ENCODE data around the gene MCL1.

DNA sequence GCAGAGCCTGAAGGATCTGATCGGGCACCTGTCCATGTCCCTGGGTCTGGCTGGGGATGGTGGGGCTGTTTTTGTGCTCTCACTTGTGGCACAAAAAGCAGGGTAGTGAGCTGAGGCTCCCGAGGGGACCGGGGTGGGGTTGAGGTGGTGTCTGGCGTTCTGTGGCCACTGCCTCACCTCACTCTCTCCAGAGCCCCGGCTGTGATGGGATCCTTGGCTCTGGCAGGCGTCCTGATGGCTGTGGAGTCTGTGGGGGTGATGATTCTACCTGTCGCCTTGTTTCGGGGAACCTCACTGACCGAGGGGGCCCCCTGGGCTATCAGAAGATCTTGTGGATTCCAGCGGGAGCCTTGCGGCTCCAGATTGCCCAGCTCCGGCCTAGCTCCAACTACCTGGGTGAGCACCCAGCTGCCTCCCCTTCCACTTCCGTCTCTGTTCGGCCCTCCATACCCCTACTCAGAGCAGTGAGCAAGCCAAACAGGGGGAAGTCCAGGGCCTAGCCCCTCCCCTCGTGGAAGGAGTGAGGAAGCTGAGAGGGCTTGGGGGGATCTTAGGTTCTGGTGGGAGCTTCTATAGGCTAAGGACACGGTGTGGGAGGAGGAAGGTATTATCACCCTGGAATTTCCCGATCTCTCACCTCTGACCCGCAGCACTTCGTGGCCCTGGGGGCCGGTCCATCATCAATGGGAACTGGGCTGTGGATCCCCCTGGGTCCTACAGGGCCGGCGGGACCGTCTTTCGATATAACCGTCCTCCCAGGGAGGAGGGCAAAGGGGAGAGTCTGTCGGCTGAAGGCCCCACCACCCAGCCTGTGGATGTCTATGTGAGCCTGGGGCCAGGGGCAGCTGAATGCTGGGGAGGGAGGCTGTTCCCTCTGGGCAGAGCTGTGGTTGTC is 23.2 kb downstream of the MCL1 start:
- no peak for TF ChIP-seq EZH2phosphoT487 (conservative IDR thresholded peaks at IDR 0.05; ENCODE audit: low read length)
- TF ChIP-seq, protein P1, sequence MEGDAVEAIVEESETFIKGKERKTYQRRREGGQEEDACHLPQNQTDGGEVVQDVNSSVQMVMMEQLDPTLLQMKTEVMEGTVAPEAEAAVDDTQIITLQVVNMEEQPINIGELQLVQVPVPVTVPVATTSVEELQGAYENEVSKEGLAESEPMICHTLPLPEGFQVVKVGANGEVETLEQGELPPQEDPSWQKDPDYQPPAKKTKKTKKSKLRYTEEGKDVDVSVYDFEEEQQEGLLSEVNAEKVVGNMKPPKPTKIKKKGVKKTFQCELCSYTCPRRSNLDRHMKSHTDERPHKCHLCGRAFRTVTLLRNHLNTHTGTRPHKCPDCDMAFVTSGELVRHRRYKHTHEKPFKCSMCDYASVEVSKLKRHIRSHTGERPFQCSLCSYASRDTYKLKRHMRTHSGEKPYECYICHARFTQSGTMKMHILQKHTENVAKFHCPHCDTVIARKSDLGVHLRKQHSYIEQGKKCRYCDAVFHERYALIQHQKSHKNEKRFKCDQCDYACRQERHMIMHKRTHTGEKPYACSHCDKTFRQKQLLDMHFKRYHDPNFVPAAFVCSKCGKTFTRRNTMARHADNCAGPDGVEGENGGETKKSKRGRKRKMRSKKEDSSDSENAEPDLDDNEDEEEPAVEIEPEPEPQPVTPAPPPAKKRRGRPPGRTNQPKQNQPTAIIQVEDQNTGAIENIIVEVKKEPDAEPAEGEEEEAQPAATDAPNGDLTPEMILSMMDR (IDR thresholded peaks at IDR 0.05; ENCODE audit: insufficient read depth, low read length, poor library complexity, severe bottlenecking) = no peak

Data from SU-DHL-6 (cell line).